Measurements from ENCODE around the gene STK16.

The STK16 gene

DNA sequence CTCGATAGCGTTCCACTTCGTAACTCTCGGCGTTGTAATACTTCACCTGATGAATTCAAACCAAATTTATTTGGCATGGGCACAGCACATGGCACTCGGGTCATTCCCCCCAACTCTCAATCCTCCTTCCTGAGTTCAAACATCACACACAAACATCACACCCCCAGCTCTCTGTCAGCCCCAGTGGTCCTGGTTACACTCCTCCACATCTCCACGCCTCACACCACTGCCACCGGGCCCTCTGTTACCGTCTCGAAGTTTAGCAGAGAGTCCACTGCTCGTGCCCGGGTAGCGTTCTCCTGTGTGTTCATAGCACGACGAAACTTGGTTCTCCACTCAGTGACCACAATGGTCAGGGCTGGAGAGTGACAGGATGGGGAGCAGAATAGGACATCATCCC lies 31.1 kb upstream of the STK16 start:
- DNase-seq, result no peak

DNA sequence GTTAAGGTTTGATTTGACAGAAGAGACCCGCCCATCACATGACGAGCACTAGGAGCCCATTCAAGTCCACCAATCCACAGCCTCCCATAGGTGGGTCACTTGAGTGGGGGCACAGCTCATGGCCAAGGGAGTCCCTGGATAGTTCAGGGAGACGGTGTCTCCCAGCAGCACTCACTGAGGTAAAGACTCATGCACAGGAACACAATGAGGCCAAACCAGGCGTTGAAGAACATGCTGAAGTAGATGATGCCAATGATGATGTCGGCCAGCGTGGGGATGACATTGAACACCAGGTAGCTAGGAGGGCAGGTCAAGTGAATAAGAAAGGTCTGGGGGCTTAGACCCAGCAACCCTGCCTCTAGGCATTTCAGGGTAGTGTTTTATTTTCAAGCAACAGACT lies 30.5 kb upstream of the STK16 start:
- DNase-seq, result no peak

DNA sequence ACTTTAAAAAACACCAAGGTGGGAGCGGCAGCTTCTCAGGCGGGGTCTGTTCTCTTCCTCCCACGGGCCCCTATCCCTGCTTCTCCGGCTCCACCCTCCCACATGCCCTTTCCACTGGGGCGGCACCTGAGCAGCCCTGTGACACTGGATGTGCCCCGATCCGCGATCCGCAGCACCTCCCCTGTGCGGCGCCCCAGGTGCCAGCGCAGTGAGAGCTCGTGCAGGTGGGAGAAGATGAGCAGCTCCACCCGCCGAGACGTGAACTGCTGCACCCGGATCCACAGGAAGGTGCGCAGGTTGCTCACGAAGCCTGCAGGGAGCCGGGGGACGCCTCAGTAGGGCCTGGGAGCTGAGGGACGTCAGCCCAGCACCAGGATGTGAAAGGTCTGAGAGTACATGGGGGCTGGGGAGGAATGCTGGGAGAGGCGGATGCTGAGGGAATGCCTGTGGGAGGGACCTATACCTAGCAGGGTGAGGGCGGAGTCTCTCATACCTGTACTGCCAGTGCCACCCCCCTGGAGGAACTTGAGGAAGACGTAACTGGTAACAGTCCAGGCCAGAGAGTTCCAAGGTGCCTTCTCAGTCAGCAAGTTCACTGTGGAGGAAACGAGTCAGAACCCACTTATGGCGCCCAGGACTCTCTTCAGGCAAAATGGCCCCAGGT lies 29.3 kb upstream of the STK16 start:
- no peak for DNase-seq

DNA sequence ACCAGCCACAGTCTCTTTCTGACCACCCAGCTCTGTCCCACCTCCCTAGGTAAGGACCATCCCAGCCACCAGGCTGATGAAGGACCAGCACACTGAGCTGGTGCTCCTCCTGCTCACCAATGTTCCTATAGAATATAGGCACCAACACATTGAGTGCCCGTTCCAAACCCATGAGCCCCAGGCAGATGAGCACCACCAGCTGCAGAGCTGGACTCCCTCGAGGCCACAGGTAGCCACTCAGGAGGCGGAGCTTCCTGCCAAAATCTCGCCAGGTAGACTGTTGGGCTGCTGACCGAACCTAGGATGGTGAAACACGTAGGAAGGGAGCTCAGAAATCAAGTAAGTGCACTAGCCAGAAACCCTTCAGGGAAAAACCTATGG lies 28.8 kb upstream of the STK16 start:
- no peak for DNase-seq

DNA sequence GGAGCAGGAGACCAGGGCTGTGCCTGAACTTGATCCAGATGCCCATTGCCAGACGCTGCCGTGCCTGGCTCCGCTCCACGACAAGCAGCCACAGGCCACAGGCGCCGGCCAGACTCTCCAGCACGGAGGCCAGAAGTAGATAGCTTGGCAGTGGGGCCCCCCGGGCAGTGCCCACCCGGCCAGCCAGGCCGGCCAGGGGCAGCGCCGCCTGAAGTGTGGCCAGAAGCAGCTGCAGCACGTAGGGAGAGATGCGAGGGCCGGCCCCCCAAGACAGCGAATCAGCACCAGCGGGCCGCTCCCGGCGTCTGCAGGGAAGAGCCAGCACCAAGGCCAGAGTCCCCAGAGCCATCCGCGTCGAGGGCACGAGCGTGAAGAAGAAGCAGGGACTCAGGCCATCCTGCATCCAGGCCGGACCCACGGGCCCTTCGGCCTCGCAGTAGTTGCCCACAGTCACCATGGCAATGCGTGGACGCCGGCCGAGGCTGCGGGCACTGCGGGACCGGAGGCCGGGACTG lies 27.0 kb upstream of the STK16 start:
- peak; percentile 78 for DNase-seq

DNA sequence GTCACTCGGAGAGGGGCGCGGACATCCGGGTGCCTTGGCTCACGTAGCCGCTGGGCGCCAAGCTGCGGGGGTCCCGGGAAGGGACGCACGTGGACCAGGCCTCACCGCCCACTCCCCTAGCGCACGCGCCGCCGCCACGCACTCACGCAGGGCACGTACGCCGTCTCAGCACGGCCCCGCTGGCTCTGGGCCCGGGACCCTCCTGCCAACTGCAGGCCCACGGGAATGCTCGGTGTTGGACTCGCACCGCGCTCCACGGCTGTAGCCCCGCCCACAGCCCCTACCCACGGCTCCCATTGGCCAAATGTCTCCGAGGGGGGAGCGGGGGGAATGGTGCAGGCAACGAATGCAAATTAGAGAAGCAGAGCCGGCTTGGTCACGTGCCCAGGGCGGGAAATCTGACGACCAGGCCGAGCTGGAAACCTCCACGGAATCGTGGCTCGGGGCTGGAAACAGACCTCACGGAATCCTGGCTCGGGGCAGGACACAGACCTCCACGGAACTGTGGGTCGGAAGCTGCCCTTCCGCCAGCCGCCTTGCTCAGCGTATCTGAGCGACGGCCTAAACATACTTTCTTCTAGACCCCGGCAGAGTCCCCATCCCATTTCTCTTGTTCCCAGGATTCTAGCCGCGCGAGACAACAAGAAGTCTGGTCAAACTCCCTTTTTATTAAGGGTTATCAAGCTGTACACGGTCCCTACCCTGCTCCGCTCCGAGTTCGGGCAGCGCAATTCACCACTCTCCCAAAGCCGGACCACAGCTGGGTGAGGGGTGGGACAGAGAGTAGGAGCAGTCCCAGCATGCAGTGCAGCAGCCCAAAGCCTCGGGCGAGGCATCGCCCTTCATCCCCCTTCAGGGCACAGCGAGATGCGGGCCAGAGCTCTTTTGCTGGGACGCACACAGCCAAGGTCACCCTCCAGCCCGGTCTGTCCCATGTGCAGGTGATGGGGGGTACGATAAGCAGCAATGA lies 26.3 kb upstream of the STK16 start, which contains the start of gene ABCB6:
ABCB6 (minus strand) TSS at position 227 of the 970 bp plus-strand sequence. CDS start 285 bp downstream, outside the sequence.
- peak; percentile 98 for DNase-seq

DNA sequence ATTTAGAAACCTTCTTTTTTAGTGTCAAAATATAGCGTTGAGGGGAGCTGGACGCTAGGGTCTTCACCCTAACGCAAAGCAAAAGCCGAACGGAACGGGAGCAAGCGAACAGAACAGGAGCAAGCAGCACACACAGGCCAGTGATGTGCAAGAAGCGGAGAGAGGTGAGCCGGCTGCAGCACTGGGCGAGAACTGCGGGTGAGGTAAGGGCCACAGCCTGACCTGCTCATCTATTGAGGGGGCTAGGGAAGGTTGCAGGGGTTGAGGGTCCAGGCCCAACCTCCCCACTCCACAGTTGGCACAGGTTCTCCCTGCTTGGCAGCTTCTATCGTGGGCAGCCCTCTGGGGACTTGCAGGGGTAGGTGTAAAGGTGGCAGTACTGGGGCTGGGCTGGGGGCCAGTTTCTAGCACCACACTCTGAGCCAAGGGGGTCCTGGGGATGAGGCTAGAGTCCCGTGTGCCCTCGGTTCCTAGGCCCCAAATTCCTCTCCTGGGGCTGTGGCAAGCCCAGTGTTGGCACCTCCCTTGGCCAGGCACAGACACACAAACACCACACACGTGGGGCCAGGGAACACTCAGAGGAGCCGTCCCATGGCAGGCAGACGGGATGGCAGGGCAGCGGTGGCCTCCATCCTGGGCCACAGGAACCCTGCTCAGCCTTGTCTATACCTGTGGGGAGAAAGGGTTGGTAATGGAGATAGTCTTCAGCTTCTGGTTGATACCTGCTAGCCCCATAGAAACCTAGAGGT lies 25.3 kb upstream of the STK16 start:
- DNase-seq, result no peak

DNA sequence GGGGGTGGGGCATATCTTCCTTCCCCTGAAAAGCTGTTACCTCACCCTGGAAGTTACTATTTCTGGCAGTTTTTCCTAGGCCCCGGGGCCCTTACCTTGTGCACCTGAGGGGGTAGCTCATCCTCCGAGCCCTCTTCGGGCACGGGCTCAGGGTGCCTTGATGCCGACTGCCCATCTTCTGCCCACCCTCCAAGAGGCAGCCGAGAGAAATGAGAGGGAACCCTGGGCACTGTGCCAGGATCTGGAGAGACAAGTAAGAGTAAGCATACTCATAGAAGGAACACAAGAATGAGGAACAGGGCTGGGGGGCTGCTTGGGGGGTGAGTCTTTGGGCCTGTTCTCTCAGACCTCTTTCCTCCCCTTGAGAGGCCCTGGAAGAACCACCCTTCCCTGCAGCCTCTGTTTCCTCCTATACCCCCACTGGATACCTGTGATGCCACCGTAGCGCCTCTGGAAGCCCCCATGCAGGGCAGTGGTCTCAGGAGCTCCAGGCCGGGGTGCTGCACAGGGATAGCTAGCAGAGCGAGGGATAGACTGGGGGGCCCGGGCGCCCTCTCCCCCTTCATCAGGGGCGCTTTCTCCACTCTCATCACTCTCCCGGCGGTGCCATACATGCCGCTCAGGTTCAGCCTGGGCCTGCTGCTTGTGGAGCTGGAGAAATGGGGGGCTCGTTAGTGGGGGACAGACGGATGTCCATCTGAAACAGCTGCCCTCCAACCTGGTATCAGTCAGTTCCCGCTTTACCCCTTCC lies 24.5 kb upstream of the STK16 start:
- no peak for DNase-seq

DNA sequence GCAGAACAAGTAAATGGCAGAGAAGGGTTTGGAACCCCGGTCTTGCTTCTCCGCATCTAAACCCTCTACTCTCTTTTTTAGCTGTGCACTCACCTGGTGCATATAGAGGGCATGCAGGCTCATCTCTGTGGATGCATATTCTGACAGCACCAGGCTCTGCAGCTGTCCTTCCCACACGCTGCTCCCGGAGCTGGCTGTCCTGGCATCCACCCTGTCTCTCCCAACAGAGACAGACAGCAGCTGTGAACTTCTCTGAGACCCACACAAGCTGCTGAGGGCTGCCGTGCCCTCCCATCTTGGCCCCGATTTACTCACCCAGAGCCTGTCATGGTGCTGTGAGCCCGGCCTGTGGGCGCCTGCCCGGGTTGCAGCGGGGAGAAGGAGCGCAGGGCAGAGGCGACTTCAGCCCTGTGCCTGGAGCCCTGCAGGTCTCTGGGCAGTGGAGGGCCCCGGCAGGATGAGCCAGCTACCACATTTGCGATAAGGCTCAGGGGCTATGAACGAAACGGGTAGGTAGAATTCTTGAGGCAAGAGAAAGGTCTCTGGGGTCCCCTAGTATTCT lies 23.2 kb upstream of the STK16 start:
- no peak for DNase-seq

DNA sequence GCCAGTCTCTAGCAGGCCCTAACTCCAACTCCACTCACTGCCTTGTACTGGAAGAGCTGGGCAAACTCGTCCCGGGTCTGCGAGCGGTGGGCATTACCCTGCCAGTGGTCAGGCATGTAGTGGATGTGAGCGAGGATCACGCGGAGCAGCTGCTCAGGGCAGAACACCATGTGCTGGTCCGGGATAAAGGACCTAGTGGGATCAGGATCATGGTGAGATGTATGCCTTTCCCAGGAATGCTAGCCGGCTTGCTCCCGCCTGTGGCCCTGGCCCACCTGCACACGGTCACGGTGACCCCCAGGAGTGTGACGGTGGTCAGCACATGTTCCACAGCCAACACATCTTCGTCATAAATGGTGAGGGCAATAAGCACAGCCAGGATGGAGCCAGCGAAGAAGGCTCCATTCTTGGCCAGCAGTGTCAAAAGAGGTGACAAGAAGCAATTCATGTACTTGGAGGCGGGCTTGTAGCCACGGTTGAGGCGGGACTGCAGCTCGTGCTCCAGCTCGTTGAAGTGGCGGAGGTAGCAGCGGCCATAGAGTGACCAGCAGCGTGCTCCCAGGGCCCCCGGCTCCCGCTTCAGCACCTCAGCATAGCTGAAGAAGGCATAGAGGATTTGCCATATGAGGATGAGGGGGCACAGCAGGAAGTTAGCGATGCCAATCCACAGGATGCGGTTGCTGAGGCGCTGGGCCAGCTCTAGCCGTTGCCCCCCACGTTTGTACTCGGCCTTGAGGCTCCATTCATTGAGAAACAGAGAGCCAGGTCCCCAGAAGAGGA lies 21.3 kb upstream of the STK16 start:
- no peak for DNase-seq

DNA sequence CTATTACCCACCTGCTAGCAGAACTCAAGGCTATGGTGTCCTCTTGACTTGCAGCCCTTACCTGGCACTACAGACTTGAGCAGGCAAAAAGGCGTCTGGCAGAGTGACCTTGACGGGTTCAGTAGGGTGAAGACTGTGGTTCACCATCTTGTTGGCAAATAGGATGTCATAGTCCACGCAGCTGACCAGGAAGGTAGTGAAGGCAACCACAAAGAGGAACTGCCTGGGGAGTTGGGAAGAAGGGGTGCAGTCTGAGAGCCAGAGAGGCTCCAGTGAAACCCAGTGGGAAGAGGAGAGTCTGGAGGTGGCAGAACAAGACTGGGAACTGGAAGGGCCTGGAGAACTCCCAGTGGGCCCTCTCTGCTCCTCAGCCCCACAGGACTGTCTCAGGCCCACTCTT lies 19.9 kb upstream of the STK16 start:
- peak; percentile 65 for DNase-seq

DNA sequence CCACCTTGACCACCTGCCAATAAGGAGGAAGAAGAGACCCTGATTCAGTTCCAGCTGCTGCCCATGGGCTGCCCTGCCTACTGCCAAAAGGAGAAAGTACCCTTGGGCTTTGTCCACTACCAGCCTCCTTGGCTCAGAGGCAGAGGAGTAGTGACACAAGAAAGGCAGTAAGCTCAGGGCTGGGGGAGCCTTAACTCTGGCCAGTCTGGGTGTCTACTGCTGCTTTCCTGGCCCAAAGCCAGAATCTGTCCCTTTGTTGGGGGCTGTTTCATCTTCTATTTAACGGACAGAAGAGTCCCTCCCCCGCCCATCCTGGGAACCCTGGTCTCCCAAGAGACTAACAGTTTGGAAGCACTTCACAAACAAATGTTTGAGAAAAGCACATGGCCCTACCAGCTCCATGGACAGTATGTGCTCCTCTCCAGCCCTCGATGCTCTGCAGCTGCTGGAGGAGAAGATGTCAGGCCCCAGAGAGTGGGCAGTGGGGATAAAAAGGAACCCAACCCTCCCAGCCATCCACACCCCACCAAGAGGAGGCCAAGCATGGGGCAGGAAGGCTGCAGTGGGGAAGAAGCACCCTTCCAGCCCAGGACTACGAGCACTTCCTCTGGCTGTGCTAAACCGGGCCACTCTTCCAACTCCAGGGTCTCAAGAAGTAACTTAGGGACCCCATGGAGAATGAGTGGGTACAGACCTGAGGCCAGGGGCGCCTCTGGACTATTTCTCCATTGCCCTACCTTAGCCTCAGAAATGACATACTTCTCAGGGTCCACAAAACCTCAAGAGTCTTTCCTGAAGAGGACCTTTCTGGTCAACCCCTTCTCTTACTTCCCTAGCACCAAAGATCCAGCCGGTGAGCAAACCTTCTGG lies 17.0 kb upstream of the STK16 start:
- no peak for DNase-seq

DNA sequence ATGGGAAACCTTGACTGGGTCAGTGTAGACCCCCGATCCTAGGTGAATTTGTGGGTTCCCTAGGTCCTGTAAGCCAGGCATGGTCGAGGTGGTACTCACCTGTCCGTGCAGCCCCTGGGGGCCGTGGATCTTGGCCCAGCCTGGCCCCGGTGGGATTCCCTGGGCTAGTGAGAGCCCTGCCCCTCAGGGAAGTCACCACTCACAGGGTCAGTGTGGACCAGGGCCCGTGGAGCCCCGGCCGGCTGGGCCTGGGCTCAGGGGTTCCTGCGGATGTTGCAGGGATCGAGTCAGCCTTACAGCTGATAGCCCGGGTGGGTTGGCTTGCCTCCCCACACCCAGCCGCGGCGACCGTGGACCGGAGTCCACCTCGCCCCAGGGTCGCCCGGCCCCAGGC lies 16.4 kb upstream of the STK16 start:
- no peak for DNase-seq

DNA sequence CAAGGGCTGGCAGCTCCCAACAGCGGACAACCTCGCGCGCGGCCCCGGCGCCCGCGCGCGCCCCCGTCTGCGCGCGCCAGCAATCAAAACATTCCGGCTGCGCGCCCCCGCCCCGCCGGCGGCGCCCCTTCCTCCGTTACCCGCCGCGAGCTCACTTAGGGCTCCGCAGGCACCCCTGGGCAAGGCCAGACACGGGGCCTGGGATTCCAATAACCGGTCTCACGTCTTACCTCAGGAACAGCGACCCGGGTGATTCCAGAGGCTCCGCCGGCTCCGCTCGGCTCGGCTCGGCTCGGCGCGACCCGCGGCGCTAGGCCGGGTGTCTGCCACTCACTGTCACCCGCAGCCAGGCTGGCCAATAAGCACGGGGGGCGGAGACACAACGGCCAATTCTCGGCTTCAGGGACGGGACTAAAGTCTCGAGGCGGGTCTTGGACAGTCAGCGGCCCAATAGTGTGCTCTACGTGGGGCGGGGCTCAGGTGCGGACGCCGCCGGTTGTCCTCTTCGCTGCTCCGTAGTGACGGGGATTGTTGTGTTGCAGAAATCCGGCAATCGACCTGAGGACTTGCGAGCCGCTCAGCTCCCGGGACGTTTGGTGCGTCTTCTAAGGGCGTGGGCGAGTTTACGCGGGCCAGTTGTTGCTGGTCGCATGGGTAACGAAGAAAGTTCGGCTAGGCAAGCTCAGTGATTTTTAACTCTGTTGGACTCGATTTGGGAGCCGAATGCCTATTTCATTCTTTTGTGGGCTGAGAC lies 15.8 kb upstream of the STK16 start, which contains the start of the genes ANKZF1 and ATG9A:
ANKZF1 (plus strand) TSS at position 502 of the 754 bp plus-strand sequence. CDS start 452 bp downstream, outside the sequence.
ATG9A (minus strand) TSS at position 332 of the 754 bp plus-strand sequence. CDS start 1,612 bp downstream, outside the sequence.
- DNase-seq, result peak; percentile 100

DNA sequence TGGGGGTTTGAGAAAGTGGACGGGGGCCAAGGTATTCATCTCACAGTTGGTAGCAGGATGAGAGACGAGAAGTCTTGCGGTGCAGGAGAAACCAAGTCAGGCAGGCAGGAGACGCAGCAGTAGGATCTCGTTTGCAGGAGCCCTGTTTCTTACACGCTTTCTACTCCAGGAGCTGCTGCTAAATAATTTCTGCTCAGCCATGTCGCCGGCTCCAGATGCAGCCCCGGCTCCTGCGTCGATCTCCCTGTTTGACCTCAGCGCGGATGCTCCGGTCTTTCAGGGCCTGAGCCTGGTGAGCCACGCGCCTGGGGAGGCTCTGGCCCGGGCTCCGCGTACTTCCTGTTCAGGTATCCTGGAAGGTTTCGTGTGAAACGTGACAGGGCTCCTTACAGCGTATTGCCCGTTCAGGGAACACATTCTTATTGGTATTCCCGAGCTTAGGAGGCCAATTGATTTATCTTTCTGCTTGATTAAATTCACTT lies 15.2 kb upstream of the STK16 start:
- DNase-seq, result peak; percentile 68

DNA sequence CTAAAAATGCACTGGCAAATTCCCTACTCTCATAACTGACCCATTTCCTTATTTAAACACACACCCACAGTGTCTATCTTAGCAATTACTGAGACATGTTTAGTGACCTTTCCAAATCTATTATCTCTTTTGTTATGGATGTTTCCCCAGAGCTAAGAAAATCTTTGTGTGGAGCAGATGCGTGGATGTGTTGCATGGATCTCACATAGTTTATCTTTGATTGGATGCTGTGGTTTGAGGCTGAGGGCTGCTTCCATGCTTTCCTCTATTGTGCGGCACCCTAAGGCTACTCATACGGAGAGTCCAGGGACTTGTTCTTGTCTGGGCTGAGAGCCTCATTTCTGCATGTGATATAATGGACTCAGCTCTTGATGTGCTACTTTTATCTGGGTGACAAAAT lies 10.9 kb upstream of the STK16 start:
- DNase-seq, result no peak

DNA sequence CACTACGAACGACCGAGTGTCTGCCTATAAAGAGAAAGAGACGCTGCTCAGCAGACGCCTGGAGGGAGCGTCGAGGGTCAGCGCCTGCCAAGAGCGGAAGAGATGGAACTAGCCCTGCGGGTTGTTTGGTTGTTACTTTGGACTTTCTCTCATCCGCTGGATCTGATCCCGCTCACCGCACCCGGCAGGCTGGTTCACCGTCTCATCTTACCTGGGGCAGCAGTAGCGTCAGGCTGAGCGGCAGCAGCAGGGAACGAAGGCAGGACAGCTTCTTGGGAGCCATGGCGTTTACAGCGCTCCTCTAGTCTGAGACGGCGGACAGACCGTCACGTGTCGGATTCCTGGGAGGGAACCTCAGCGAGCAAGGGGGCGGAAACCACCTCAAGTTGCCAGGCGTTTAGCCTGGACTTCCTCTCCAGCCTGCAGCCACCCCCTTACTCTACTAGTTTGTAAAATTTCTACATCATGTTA lies 2.0 kb upstream of the STK16 start:
- peak; percentile 63 for DNase-seq

DNA sequence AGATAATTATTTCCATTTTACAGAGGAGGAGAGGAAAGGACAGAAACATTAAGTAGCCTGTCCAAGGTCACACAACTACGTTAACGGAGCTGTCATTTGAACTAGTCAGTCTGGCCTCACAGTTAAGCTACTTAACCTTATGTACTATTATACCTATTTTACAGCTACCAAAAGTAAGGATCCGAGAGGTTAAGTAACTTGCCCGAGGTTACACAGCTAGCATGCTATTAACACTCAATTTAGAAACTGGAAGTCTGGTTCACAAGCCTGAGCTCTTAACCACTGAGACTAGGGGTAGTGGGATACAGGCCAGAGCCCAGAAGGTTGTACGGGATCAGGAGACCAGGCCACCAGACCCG lies 511 bp upstream of the STK16 start:
- no peak for DNase-seq

DNA sequence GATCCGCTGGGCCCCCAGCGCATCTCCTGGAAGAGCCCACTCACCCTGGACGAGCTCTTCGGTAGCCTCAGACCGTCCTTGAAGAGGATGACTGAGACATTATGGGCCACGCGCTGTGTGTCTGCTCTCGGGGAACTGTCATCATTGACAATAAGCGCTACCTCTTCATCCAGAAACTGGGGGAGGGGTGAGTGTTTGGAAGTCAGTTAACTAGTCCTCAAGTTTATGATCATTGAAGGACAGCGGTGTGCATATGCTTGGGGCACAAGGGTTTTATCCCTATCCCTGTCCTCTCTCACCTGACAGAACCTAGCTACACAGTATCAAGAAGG lies 586 bp downstream of the STK16 start:
- no peak for DNase-seq

Data from hematopoietic multipotent progenitor cell treated with erythropoietin and hydrocortisone succinate and interleukin-3 and kit ligand, for 4 days (in vitro differentiated cells).